DMS153 (cell line): ENCODE data around the gene GRID1.
A peak's percentile ranks its signal among the peaks of the same experiment; 100 is the strongest.

Source experiments
- DNase-seq: peaks from one replicate; lab custom pipeline; 2025; lab: John Stamatoyannopoulos, UW

Gene GRID1

GRCh38 chr10:86291616-86292340 is 74.8 kb downstream of the GRID1 start:
- no peak for DNase-seq

- no peak for DNase-seq
Measured at GRCh38 chr10:86290933-86291615, 75.5 kb downstream of the GRID1 start.

GRCh38 chr10:86289577-86289868 is 77.1 kb downstream of the GRID1 start:
- DNase-seq, result no peak

GRCh38 chr10:86288695-86289576 is 77.7 kb downstream of the GRID1 start:
- no peak for DNase-seq

- no peak for DNase-seq
Measured at GRCh38 chr10:86287966-86288579, 78.5 kb downstream of the GRID1 start.

- DNase-seq, result no peak
Measured at GRCh38 chr10:86287110-86287793, 79.3 kb downstream of the GRID1 start.

- DNase-seq, result no peak
Measured at GRCh38 chr10:86286236-86287109, 80.1 kb downstream of the GRID1 start.

GRCh38 chr10:86285136-86285790 is 81.3 kb downstream of the GRID1 start:
- peak; percentile 59 for DNase-seq

- DNase-seq, result no peak
Measured at GRCh38 chr10:86284355-86285105, 82.1 kb downstream of the GRID1 start.

GRCh38 chr10:86283466-86284287 is 82.9 kb downstream of the GRID1 start:
- no peak for DNase-seq

- DNase-seq, result no peak
Measured at GRCh38 chr10:86282664-86283465, 83.7 kb downstream of the GRID1 start.

GRCh38 chr10:86281396-86281795 is 85.2 kb downstream of the GRID1 start:
- DNase-seq, result no peak

- no peak for DNase-seq
Measured at GRCh38 chr10:86269332-86269731, 97.3 kb downstream of the GRID1 start.

GRCh38 chr10:86267286-86268195 is 99.1 kb downstream of the GRID1 start:
- peak; percentile 9 for DNase-seq

GRCh38 chr10:86266446-86267242 is 100.0 kb downstream of the GRID1 start:
- DNase-seq, result no peak

- no peak for DNase-seq
Measured at GRCh38 chr10:86265895-86266259, 100.7 kb downstream of the GRID1 start.
